ENCODE data around the gene CRACR2B.

The CRACR2B gene

DNA sequence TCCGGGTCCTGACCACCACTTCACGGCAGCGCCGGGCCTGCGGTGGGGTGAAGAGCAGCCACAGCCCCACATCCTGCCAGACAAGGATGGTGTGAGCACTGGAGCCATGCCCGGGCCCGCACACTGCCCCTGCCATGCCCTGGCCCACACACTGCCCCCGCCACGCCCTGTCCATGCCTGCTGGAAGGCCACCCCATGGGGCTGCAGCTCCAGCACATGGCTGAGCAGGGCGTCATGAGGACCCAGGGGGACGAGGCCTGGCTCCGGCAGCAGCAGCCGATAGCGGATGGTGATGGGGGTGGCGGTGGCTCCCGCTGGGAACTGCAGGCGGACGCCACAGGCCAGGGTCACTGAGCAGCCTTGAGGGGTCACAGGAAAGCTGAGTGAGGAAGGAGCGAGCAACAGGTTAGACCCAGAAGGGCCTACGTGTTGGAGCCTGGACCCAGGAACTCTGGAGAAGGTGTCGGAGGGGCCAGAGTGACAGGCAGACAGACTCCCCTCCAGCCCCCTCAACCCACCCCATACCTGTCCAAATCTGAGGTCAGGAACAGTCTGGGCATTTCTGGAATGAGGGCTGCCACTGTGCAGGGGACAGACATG, 25.6 kb upstream of the CRACR2B start:
- Histone ChIP-seq H3K4me3 (ENCODE audit: low read length, poor library complexity, severe bottlenecking) (no peak overlapping the region), H3K27me3 (ENCODE audit: insufficient read depth, low read length, poor library complexity, severe bottlenecking) (no peaks in the 10 kb centered on the region), H3K4me1 (ENCODE audit: insufficient read depth, low read length, poor library complexity, severe bottlenecking) (peaks cover 18% of the 10 kb centered on the region), H3K4me2 (ENCODE audit: low read depth, low read length, poor library complexity, severe bottlenecking) (no peak overlapping the region), H3F3A (ENCODE audit: low read depth) (no peaks in the 10 kb centered on the region; the same call in 1 of the 2 replicates), H4K20me1 (ENCODE audit: insufficient read depth, low read length, poor library complexity, severe bottlenecking) (peaks cover 7% of the 10 kb centered on the region), H3K9ac (ENCODE audit: low read depth, low read length, poor library complexity, severe bottlenecking) (no peak overlapping the region), H2AFZ (ENCODE audit: low read length) (no peak overlapping the region), H3K9me3 (ENCODE audit: insufficient read depth, low read depth, low read length) (no peaks in the 10 kb centered on the region), H3K36me3 (ENCODE audit: insufficient read depth, low read length) (no peaks in the 10 kb centered on the region), H3K9me2 (replicated peaks; ENCODE audit: low read depth, low read length) (no peaks in the 10 kb centered on the region), H3K79me2 (ENCODE audit: insufficient read depth, low read length) (peaks cover 23% of the 10 kb centered on the region; the same call in 1 of the 2 replicates)
- TF ChIP-seq EZH2phosphoT487 (IDR thresholded peaks at IDR 0.05; ENCODE audit: borderline replicate concordance): no peak
- TF ChIP-seq, protein P1, sequence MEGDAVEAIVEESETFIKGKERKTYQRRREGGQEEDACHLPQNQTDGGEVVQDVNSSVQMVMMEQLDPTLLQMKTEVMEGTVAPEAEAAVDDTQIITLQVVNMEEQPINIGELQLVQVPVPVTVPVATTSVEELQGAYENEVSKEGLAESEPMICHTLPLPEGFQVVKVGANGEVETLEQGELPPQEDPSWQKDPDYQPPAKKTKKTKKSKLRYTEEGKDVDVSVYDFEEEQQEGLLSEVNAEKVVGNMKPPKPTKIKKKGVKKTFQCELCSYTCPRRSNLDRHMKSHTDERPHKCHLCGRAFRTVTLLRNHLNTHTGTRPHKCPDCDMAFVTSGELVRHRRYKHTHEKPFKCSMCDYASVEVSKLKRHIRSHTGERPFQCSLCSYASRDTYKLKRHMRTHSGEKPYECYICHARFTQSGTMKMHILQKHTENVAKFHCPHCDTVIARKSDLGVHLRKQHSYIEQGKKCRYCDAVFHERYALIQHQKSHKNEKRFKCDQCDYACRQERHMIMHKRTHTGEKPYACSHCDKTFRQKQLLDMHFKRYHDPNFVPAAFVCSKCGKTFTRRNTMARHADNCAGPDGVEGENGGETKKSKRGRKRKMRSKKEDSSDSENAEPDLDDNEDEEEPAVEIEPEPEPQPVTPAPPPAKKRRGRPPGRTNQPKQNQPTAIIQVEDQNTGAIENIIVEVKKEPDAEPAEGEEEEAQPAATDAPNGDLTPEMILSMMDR (conservative IDR thresholded peaks at IDR 0.05; ENCODE audit: low read length): no peak

DNA sequence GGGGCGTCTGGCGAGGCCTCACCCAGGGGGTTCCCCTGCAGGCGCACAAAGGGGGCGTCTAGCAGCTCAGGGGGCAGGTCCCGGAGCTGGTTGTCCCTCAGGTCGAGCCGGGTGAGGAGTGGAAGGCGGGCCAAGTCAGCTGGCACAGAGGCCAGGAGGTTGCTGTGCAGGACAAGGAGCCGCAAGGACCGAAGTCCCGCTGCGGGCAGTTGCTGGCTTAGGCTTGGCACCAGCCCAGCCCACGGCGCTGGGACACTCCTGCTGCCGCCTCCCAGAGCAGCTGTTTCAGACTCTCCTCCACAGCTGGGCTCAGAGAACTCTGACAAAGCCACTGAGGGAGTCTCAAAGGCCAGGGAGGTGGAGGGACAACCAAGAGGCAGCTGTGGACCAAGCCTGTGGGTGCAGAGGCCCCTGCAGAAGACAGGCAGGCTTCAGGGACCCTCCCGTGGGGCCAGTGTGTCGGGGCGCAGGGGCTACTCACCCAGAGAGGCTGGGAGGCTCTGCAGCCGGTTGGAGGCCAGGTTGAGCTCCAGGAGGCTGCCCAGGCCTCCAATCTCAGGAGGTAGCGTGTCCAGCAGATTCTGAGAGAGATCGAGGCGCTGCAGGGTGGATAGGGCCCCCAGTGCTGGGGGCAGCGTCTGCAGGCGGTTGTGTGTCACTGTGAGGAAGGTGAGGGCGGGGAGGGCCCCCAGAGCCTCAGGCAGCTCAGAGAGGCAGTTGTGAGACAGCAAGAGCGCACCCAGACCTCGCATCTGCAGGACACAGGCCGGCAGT, 24.8 kb upstream of the CRACR2B start:
- no peaks in the 10 kb centered on the region for H3K9me3 ChIP-seq (ENCODE audit: insufficient read depth, low read depth, low read length)
- peaks cover 27% of the 10 kb centered on the region; the same call in 1 of the 2 replicates for H3K79me2 ChIP-seq (ENCODE audit: insufficient read depth, low read length)
- H3K36me3 ChIP-seq (ENCODE audit: insufficient read depth, low read length): no peaks in the 10 kb centered on the region
- H3K4me2 ChIP-seq (ENCODE audit: low read depth, low read length, poor library complexity, severe bottlenecking): peak overlapping the region; percentile 100
- no peak overlapping the region for H3K4me3 ChIP-seq (ENCODE audit: low read length, poor library complexity, severe bottlenecking)
- no peaks in the 10 kb centered on the region; the same call in 1 of the 2 replicates for H3F3A ChIP-seq (ENCODE audit: low read depth)
- TF ChIP-seq, protein P1 (conservative IDR thresholded peaks at IDR 0.05; ENCODE audit: low read length): no peak
- no peak for TF ChIP-seq EZH2phosphoT487 (IDR thresholded peaks at IDR 0.05; ENCODE audit: borderline replicate concordance)
- no peaks in the 10 kb centered on the region for H3K9me2 ChIP-seq (replicated peaks; ENCODE audit: low read depth, low read length)
- peaks cover 18% of the 10 kb centered on the region for H3K4me1 ChIP-seq (ENCODE audit: insufficient read depth, low read length, poor library complexity, severe bottlenecking)
- H3K9ac ChIP-seq (ENCODE audit: low read depth, low read length, poor library complexity, severe bottlenecking): peak overlapping the region; percentile 99
- H2AFZ ChIP-seq (ENCODE audit: low read length): no peak overlapping the region
- H3K27me3 ChIP-seq (ENCODE audit: insufficient read depth, low read length, poor library complexity, severe bottlenecking): no peaks in the 10 kb centered on the region
- H4K20me1 ChIP-seq (ENCODE audit: insufficient read depth, low read length, poor library complexity, severe bottlenecking): peaks cover 7% of the 10 kb centered on the region

DNA sequence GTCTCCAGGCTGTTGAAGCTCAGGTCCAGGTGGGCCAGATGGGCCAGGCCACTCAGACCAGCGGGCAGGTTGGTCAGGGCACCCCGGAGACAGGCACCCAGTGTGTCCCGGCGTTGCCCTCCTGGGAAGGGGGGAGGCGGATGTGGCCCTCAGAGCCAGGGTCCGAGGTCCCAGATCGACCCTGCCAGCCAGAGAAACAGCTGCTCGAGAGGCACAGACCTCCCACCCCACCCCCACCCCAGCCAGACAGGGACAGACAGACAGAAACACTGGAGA, 24.3 kb upstream of the CRACR2B start:
- TF ChIP-seq, protein P1 (conservative IDR thresholded peaks at IDR 0.05; ENCODE audit: low read length): no peak
- no peak for TF ChIP-seq EZH2phosphoT487 (IDR thresholded peaks at IDR 0.05; ENCODE audit: borderline replicate concordance)
- Histone ChIP-seq H3K4me2 (ENCODE audit: low read depth, low read length, poor library complexity, severe bottlenecking) (peak overlapping the region; percentile 100), H3F3A (ENCODE audit: low read depth) (no peaks in the 10 kb centered on the region; the same call in 1 of the 2 replicates), H3K27me3 (ENCODE audit: insufficient read depth, low read length, poor library complexity, severe bottlenecking) (no peaks in the 10 kb centered on the region), H3K4me3 (ENCODE audit: low read length, poor library complexity, severe bottlenecking) (peak overlapping the region; percentile 95), H3K9me2 (replicated peaks; ENCODE audit: low read depth, low read length) (no peaks in the 10 kb centered on the region), H3K9ac (ENCODE audit: low read depth, low read length, poor library complexity, severe bottlenecking) (peak overlapping the region; percentile 99), H3K79me2 (ENCODE audit: insufficient read depth, low read length) (peaks cover 32% of the 10 kb centered on the region), H2AFZ (ENCODE audit: low read length) (no peak overlapping the region), H3K9me3 (ENCODE audit: insufficient read depth, low read depth, low read length) (no peaks in the 10 kb centered on the region), H3K36me3 (ENCODE audit: insufficient read depth, low read length) (no peaks in the 10 kb centered on the region), H3K4me1 (ENCODE audit: insufficient read depth, low read length, poor library complexity, severe bottlenecking) (peaks cover 20% of the 10 kb centered on the region), H4K20me1 (ENCODE audit: insufficient read depth, low read length, poor library complexity, severe bottlenecking) (peaks cover 7% of the 10 kb centered on the region)

Data from Loucy (cell line).